Subcutaneous adipose tissue (tissue), 4 donors: Measurements from ENCODE around the gene PRDM16. TPM values are rescaled to one million over a fixed set of nuclear protein-coding genes. Genes with fewer than 3 reads are reported as not detected.

ENCODE experiments used
- total RNA-seq, 4 donors: library from RNA; depleted of rRNA; stranded (reverse); fragments of >200 nt; gene quantifications; one replicate each; pipeline ENCODE4 v1.1.0, GENCODE V29; 2016
- TF ChIP-seq, protein P1 (sequence below): fragments of 450-650 bp; IDR thresholded peaks from one replicate; pipeline ENCODE4 v1.5.1; 2016; ENCODE audit warnings: low read depth, mild to moderate bottlenecking, control low read depth, antibody characterized with exemption, moderate library complexity

Gene PRDM16
- total RNA-seq, 4 donors from 2014 or later, result 0.82 to 1.7 (median 1.1) TPM

DNA sequence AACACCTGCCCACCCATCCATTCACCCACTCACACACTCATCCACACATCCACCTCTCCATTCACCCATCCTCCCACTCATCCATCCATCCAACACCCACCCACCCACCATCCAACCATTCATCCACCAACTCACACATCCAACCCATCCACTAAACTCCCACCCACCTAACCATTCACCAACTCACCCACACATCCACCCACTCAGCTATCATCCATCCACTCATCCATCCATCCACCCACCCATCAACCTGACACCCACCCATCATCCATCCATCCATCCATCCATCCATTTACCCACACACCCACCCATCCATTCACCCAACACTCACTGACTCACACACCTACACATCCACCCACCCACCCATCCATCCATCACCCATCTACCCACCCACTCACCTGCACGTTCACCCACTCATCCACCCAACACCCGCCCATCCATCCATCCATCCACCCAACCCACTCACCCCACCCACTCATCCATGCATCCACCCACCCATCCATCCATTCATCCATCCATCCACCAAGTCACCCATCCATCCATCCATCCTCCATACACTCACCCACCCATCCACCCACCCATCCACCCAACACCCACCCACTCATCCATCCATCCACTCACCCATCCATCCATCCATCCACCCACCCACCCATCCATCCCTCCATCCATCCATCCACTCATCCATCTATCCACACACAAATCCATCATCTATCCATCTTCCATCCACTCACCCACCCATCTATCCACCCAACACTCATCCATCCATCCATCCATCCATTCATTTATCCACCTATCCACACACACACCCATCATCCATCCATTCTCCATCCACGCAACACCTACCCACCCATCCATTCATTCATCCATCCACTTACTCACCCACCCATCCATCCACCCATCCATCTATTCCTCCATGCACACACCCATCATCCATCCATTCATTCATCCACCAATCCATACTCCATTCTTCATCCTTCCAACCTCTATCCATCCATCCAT, 17.4 kb upstream of the PRDM16 start:
- TF ChIP-seq, protein P1, sequence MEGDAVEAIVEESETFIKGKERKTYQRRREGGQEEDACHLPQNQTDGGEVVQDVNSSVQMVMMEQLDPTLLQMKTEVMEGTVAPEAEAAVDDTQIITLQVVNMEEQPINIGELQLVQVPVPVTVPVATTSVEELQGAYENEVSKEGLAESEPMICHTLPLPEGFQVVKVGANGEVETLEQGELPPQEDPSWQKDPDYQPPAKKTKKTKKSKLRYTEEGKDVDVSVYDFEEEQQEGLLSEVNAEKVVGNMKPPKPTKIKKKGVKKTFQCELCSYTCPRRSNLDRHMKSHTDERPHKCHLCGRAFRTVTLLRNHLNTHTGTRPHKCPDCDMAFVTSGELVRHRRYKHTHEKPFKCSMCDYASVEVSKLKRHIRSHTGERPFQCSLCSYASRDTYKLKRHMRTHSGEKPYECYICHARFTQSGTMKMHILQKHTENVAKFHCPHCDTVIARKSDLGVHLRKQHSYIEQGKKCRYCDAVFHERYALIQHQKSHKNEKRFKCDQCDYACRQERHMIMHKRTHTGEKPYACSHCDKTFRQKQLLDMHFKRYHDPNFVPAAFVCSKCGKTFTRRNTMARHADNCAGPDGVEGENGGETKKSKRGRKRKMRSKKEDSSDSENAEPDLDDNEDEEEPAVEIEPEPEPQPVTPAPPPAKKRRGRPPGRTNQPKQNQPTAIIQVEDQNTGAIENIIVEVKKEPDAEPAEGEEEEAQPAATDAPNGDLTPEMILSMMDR, result no peak

- TF ChIP-seq, protein P1, result no peak
Measured at GRCh38 chr1:3052501-3052900, 16.5 kb upstream of the PRDM16 start.

DNA sequence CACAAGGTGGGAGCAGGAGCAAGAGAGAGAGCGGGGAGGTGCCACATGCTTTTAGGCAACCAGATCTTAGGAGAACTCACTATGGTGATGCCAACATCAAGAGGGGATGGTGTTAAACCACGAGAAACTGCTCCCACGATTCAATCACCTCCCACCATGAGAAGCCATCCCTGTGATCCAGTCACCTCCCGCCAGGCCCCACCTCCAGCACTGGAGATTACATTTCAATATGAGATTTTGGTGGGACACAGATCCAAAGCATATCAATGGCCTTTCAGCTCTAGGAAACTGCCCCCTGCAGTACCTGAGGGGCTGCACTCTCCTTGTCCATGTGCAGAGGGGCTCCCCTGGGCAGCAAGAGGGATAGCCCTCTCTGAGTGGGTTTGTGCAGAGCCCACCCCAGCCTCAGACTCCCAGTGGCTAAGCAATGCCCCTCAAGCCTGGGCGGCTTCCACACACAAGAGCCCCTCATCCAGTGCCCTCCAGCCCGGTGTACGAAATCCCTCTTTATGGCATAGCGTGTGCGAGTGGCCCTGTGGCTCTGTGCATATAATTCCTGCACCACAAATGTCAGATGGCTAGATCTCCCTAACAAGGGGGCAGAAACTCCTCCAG, 15.5 kb upstream of the PRDM16 start:
- TF ChIP-seq, protein P1, result no peak

GRCh38 chr1:3053986-3054385, 15.0 kb upstream of the PRDM16 start:
- TF ChIP-seq, protein P1, result no peak

GRCh38 chr1:3054474-3054873, 14.5 kb upstream of the PRDM16 start:
- TF ChIP-seq, protein P1, result no peak

- TF ChIP-seq, protein P1, result no peak
Measured at GRCh38 chr1:3055051-3055450, 14.0 kb upstream of the PRDM16 start.

DNA sequence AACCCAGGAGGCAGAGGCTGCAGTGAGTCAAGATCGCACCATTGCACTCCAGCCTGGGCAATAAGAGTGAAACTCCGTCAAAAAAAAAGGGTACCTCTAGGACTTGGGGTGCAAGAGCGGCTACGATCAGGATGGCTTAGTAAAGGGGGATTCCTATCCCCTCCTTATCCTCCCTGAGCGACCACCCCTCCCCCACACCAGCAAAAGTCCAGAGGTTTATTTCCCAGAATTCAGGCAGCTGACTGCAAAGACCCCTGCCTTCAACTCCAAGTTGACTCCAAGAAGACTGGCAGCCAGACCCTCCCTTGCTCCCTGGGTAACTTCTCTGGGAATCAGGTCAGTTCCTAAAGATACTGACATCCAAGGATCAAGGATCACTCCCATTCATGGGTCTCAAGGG, 12.4 kb upstream of the PRDM16 start:
- TF ChIP-seq, protein P1, result no peak
